ENCODE measurements around the gene S100A7.

DNA sequence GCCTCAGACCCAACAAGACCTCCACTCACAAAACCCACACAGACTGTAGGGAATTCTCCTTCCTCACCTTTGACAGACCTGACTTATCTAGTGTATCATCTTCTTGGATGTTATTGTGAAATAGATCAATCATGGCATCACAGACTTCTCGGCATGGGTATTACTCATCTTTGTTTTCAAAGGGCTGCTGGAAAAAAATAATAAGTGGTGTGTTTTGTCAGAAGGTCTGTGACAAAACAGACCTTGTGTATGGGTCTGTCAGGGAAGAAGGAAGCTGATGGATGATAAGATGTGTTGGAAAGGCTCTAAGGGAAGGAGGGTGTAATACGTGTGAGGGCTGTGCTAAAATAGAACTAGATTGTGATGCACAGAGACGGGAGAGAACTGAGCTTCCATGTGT lies 13.9 kb upstream of the S100A7 start:
- TF ChIP-seq ERF (CRISPR knock-in tag; IDR thresholded peaks at IDR 0.05) (no peak), ZNF184 (CRISPR knock-in tag; IDR thresholded peaks at IDR 0.05) (no peak), PRDM10 (IDR thresholded peaks at IDR 0.05; ENCODE audit: partially characterized antibody) (no peak), KAT7 (CRISPR knock-in tag; IDR thresholded peaks at IDR 0.05; ENCODE audit: borderline replicate concordance) (no peak), TAF1 (IDR thresholded peaks at IDR 0.05; ENCODE audit: control insufficient read depth, extremely low read depth, insufficient read depth, low read length, severe bottlenecking) (no peak), MAFG (tag; conservative IDR thresholded peaks at IDR 0.05) (no peak), NFIX (CRISPR knock-in tag; IDR thresholded peaks at IDR 0.05; ENCODE audit: low read depth) (no peak), BRF2 (IDR thresholded peaks at IDR 0.05; ENCODE audit: borderline replicate concordance, insufficient read depth, insufficient read length) (no peak), POLR2A (conservative IDR thresholded peaks at IDR 0.05) (no peak), SMAD3 (CRISPR knock-in tag; conservative IDR thresholded peaks at IDR 0.05) (no peak)

Data from K562 (cell line).